ENCODE results near the gene SMIM1.

The SMIM1 gene

DNA sequence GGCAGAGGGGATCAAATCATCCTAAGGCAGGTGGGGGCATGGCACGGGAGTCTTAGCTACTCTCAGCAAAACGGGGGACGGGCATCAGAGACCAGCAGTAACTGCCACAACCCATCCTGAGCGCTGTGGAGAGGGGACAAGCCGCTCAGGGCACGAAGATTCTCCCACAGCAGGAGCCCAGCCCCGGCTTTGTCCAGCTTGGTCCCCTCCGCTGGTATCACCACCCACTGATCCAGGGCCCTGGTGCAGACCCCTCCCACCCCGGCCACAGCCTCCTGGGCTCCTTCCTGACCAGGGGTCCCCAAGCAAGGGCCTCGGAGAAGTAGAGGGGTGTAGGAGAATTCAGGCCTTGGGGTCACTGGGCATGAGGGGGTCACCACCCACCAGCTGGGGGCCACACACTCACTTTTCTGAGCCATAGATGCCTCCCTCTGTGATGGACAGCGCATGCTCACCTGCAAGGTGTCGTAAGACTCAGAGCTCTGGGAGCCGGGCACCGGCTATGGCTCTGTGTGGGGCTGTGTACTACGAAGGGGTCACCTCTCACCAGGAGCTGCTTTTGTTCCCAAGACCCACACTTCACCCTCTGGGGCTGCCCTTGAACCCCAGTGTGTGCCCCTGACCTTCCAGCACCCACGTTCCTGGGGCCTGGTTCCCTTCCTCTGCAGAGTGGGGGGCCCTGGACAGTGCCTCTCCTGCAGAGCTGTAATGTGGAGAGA is 2.3 kb upstream of the SMIM1 start:
- Mint-ChIP-seq H3K4me1 (peaks cover 37% of the 10 kb centered on the region), H3K4me3 (peak overlapping the region; percentile 70), H3K27ac (no peak overlapping the region), H3K27me3 (ENCODE audit: low read depth, poor library complexity) (peaks cover 18% of the 10 kb centered on the region), H3K36me3 (ENCODE audit: low read depth) (no peaks in the 10 kb centered on the region), H3K9me3 (peaks cover 17% of the 10 kb centered on the region)
- DNase-seq, result no peak
- TF ChIP-seq, protein P1, sequence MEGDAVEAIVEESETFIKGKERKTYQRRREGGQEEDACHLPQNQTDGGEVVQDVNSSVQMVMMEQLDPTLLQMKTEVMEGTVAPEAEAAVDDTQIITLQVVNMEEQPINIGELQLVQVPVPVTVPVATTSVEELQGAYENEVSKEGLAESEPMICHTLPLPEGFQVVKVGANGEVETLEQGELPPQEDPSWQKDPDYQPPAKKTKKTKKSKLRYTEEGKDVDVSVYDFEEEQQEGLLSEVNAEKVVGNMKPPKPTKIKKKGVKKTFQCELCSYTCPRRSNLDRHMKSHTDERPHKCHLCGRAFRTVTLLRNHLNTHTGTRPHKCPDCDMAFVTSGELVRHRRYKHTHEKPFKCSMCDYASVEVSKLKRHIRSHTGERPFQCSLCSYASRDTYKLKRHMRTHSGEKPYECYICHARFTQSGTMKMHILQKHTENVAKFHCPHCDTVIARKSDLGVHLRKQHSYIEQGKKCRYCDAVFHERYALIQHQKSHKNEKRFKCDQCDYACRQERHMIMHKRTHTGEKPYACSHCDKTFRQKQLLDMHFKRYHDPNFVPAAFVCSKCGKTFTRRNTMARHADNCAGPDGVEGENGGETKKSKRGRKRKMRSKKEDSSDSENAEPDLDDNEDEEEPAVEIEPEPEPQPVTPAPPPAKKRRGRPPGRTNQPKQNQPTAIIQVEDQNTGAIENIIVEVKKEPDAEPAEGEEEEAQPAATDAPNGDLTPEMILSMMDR (IDR thresholded peaks at IDR 0.05), result no peak

DNA sequence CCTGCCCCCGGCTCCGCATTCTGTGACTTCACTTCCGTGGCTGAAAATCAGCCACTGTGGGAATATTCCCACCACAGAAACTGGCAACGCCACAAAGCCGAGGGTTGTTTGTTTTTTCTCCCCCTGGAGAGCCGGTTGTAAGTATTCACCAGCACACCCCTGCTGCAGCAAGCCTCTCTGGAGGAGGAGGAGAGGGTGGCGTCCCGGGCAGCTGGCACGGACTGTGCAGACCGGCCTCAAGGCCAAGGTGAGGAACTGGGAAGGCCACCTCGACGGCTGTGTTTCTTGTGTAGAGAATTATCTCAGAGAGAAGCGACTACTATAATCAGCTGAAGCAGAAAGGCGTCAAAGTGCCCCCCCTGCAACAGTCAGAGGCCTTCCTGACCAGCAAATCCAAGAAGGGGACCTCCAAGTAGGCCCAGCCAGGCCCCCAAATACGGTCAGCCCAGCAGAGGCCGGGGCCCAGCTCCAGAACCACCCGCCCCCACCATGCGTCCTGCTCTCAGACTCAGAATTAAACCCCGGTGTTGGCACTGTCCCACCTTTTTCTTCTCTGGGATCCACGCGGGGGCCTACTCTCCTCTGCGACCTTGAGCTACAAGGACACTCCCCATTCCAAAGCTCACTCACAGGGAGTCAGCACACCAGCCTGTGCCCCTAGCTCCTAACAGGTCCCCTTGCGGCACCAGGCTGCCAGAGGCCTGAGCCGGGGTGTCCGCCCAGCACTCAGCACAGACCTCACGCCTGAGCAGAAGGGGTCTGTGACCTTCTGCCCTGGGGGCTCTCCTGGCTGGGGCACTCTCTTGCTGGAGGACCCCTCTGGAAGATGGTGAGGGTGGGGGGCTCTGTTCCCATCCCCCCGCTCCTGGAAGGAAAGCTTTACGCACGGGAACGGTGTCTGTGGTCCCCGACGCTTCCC is 1.2 kb upstream of the SMIM1 start:
- peak overlapping the region; percentile 70 for H3K4me3 Mint-ChIP-seq
- TF ChIP-seq, protein P1 (IDR thresholded peaks at IDR 0.05), result no peak
- no peak overlapping the region for H3K27ac Mint-ChIP-seq
- no peaks in the 10 kb centered on the region for H3K36me3 Mint-ChIP-seq (ENCODE audit: low read depth)
- H3K9me3 Mint-ChIP-seq, result peaks cover 6% of the 10 kb centered on the region
- H3K27me3 Mint-ChIP-seq (ENCODE audit: low read depth, poor library complexity), result peaks cover 17% of the 10 kb centered on the region
- peak; percentile 25 for DNase-seq
- peaks cover 49% of the 10 kb centered on the region for H3K4me1 Mint-ChIP-seq

DNA sequence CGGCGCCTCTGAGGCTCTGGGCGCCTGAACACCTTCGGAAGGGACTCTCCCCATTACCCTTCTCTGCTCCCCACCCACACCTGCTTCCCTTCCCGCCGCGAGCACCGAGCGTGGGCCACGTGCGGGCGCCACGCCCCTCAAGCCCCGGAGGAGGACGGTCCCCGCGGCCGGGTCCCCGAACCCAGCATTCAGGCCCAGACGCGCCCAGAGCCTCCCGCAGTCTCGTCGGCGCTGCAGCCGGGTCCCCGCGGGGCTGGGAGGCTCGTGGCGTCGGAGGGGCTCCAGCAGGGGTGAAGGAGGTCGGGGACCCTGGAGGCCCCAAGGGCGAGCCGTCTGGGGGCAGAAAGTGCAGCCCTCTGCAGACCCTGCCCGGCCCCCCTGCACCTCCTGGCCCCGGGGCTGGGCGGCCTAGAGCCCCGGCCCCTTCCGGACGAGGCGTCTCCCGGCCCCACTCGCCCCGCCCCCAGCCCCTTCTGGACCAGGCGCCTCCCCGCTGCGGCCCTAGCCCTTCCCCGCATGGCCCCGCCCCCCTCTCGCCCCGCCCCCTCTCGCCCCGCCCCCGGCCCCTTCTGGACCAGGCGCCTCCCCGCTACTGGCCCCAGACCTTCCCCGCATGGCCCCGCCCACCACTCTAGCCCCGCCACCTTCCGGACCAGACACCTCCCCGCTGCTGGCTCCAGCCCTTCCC is 378 bp upstream of the SMIM1 start:
- H3K9me3 Mint-ChIP-seq, result peaks cover 4% of the 10 kb centered on the region
- H3K27ac Mint-ChIP-seq, result no peak overlapping the region
- H3K4me1 Mint-ChIP-seq, result peaks cover 50% of the 10 kb centered on the region
- TF ChIP-seq, protein P1 (IDR thresholded peaks at IDR 0.05), result no peak
- no peaks in the 10 kb centered on the region for H3K36me3 Mint-ChIP-seq (ENCODE audit: low read depth)
- H3K4me3 Mint-ChIP-seq, result peak overlapping the region; percentile 70
- H3K27me3 Mint-ChIP-seq (ENCODE audit: low read depth, poor library complexity), result peaks cover 13% of the 10 kb centered on the region
- peak; percentile 98 for DNase-seq

- Mint-ChIP-seq H3K4me1 (peaks cover 47% of the 10 kb centered on the region), H3K9me3 (no peaks in the 10 kb centered on the region), H3K27ac (no peak overlapping the region), H3K36me3 (ENCODE audit: low read depth) (no peaks in the 10 kb centered on the region), H3K27me3 (ENCODE audit: low read depth, poor library complexity) (peaks cover 6% of the 10 kb centered on the region), H3K4me3 (peak overlapping the region; percentile 62)
- TF ChIP-seq, protein P1 (IDR thresholded peaks at IDR 0.05), result no peak
- no peak for DNase-seq
Measured at GRCh38 chr1:3773572-3774275, 1.2 kb downstream of the SMIM1 start.

- no peak overlapping the region for H3K27ac Mint-ChIP-seq
- TF ChIP-seq, protein P1 (IDR thresholded peaks at IDR 0.05), result no peak
- H3K9me3 Mint-ChIP-seq, result no peaks in the 10 kb centered on the region
- peaks cover 47% of the 10 kb centered on the region for H3K4me1 Mint-ChIP-seq
- no peaks in the 10 kb centered on the region for H3K36me3 Mint-ChIP-seq (ENCODE audit: low read depth)
- DNase-seq, result no peak
- H3K4me3 Mint-ChIP-seq, result no peak overlapping the region
- peaks cover 6% of the 10 kb centered on the region for H3K27me3 Mint-ChIP-seq (ENCODE audit: low read depth, poor library complexity)
Measured at GRCh38 chr1:3774276-3774945, 1.9 kb downstream of the SMIM1 start.

Data from nephron progenitor cell (in vitro differentiated cells).